Renal pelvis (tissue), 4 donors: ENCODE results near the gene THRA. TPM values are rescaled to one million over a fixed set of nuclear protein-coding genes. Genes with fewer than 3 reads are reported as not detected.
"Not testable (repeated sequence)": the region's sequence is repeated elsewhere in the genome, so short reads cannot be mapped to it uniquely, and the experiment has no call there.

Experiments used
- DNase-seq: peaks from one replicate; pipeline ENCODE4 v3.0.0-alpha.2; 2013
- polyA plus RNA-seq, 3 donors: library from polyadenylated mRNA; unstranded; fragments of 120-200 nt; gene quantifications; one replicate each; pipeline ENCODE4 v1.2.1, GENCODE V29; 2013; ENCODE audit not compliant: insufficient read length in 3 of 3

Gene THRA
- polyA plus RNA-seq, 3 donors = 52.0 to 58.3 (median 55.5) TPM

GRCh38 chr17:40143166-40143565 is 80.4 kb downstream of the THRA start:
- DNase-seq = not testable (repeated sequence)

Other genes with a start within 250 kb of the THRA start
- gene IKZF3, start 198.7 kb upstream of the THRA start, polyA plus RNA-seq = under 1 TPM; 0.23 to 0.33 (median 0.30) TPM
- gene ZPBP2, start 194.8 kb upstream of the THRA start, polyA plus RNA-seq = not detected
- 10 to 100 TPM; 10.7 to 29.9 (median 21.1) TPM for gene GSDMB, start 144.3 kb upstream of the THRA start, polyA plus RNA-seq
- 100 to 1,000 TPM in 1 of 3 donors, 10 to 100 TPM in 2; 94.8 to 106 (median 96.6) TPM for gene ORMDL3, start 135.4 kb upstream of the THRA start, polyA plus RNA-seq
- gene LRRC3C, start 135.2 kb upstream of the THRA start, polyA plus RNA-seq = not detected
- 1 to 10 TPM; 2.6 to 3.9 (median 2.7) TPM for gene GSDMA, start 100.0 kb upstream of the THRA start, polyA plus RNA-seq
- gene PSMD3, start 82.2 kb upstream of the THRA start, polyA plus RNA-seq = 100 to 1,000 TPM; 112 to 125 (median 121) TPM
- not detected for gene CSF3, start 47.5 kb upstream of the THRA start, polyA plus RNA-seq
- 100 to 1,000 TPM; 104 to 132 (median 124) TPM for gene MED24, start 8.6 kb upstream of the THRA start, polyA plus RNA-seq
- gene NR1D1, start 37.6 kb downstream of the THRA start, polyA plus RNA-seq = 1 to 10 TPM; 4.0 to 4.2 (median 4.1) TPM
- gene MSL1, start 59.0 kb downstream of the THRA start, polyA plus RNA-seq = 100 to 1,000 TPM; 136 to 182 (median 159) TPM
- gene CASC3, start 77.6 kb downstream of the THRA start, polyA plus RNA-seq = 100 to 1,000 TPM in 2 of 3 donors, 10 to 100 TPM in 1; 87.2 to 115 (median 112) TPM
- gene RAPGEFL1, start 114.5 kb downstream of the THRA start, polyA plus RNA-seq = 10 to 100 TPM in 2 of 3 donors, 1 to 10 TPM in 1; 8.1 to 16.2 (median 12.8) TPM
- gene WIPF2, start 156.3 kb downstream of the THRA start, polyA plus RNA-seq = 10 to 100 TPM; 25.9 to 35.6 (median 34.1) TPM
- gene CDC6, start 224.9 kb downstream of the THRA start, polyA plus RNA-seq = 10 to 100 TPM; 23.1 to 27.2 (median 24.2) TPM
- 10 to 100 TPM; 37.7 to 41.5 (median 40.2) TPM for gene RARA, start 246.2 kb downstream of the THRA start, polyA plus RNA-seq